GM13977 (cell line): ENCODE measurements around the gene JAM3.
A peak's percentile ranks its signal among the peaks of the same experiment; 100 is the strongest.

Source experiments
- DNase-seq: peaks from one replicate; pipeline ENCODE4 v3.0.0; 2012; ENCODE audit warnings: low spot score
- in situ Hi-C: fragments of 300-500 bp; cut with MboI; formaldehyde crosslinking; loops from one replicate; pipeline ENCODE4 v1.12.0; 2022; ENCODE audit warnings: low sequenced_read_pairs, low pct_unique_long_range_greater_than_20kb, mixed read lengths, inconsistent platforms; ENCODE audit not compliant: unreplicated experiment
- TF ChIP-seq, protein P1 (sequence below): IDR thresholded peaks from 2 replicates; pipeline ENCODE4 v1.5.1; 2012; ENCODE audit warnings: mild to moderate bottlenecking, control low read depth; ENCODE audit not compliant: insufficient read depth; ENCODE audit errors: extremely low read depth, missing control alignments

Gene JAM3

DNA sequence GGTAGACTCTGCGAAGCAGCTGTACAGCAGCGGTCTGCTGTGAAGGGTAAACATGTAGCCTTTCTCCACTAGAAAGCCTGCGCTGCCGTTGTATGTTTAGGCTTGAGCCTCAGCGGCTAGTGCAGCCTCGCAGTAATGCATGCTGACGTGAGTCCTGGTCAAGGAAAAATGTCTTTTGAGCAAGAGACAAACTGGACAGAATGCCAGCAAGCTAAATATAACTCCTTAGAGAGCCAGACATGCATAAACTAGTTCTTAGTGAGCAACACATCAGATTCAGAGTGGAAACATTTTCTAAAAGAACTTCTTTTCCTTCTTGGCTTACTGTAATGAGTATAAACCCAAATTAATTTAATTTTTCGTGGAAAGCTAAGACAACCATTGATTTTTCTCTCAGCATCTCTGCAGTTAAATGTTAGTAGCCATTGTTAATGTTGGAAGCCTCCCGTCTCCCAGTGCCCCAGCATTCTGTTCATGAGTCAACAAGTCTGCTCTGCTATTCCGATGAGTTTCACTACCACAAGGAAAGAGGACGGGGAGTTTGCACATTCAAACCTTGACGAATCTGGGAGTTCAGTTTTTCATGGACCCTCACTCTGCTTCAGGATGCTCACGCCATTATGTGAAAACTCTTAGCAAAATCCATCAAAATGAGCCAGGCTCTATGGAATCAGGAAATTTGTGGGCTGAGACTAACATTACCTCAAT, 51.4 kb downstream of the JAM3 start:
- no peak for DNase-seq
- in situ Hi-C loops, result no loop called here
- TF ChIP-seq, protein P1, sequence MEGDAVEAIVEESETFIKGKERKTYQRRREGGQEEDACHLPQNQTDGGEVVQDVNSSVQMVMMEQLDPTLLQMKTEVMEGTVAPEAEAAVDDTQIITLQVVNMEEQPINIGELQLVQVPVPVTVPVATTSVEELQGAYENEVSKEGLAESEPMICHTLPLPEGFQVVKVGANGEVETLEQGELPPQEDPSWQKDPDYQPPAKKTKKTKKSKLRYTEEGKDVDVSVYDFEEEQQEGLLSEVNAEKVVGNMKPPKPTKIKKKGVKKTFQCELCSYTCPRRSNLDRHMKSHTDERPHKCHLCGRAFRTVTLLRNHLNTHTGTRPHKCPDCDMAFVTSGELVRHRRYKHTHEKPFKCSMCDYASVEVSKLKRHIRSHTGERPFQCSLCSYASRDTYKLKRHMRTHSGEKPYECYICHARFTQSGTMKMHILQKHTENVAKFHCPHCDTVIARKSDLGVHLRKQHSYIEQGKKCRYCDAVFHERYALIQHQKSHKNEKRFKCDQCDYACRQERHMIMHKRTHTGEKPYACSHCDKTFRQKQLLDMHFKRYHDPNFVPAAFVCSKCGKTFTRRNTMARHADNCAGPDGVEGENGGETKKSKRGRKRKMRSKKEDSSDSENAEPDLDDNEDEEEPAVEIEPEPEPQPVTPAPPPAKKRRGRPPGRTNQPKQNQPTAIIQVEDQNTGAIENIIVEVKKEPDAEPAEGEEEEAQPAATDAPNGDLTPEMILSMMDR, result no peak

DNA sequence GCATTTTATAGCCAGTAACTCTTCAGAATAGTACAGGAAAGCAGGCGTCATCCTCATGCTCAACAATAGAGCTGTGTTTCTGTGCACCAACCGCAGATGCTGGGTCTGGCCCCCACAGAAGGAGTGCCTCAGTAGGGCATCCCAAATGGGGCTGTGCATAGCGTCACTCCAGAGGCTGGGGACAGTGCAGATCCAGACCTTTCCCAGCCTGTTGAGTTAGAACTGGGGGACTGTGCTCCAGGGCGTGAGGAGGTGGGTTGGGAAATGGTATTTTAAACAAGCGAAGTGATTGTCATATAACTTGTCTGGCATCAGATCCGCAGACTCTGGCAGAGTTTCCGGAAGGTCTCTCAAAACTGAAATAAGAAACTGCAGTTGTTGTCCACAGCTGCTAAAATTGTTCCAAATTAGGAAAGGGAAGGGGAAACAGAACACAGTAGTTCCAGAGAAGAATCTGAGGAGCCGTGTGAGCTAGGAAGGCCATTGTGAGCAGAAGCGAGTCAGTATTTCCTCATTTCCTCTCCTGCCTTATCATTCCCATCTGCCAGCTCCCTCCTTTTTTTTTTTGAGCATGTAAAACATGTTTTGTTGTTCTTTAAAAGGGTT, 52.2 kb downstream of the JAM3 start:
- TF ChIP-seq, protein P1, result no peak
- no peak for DNase-seq
- in situ Hi-C loops, result no loop called here

DNA sequence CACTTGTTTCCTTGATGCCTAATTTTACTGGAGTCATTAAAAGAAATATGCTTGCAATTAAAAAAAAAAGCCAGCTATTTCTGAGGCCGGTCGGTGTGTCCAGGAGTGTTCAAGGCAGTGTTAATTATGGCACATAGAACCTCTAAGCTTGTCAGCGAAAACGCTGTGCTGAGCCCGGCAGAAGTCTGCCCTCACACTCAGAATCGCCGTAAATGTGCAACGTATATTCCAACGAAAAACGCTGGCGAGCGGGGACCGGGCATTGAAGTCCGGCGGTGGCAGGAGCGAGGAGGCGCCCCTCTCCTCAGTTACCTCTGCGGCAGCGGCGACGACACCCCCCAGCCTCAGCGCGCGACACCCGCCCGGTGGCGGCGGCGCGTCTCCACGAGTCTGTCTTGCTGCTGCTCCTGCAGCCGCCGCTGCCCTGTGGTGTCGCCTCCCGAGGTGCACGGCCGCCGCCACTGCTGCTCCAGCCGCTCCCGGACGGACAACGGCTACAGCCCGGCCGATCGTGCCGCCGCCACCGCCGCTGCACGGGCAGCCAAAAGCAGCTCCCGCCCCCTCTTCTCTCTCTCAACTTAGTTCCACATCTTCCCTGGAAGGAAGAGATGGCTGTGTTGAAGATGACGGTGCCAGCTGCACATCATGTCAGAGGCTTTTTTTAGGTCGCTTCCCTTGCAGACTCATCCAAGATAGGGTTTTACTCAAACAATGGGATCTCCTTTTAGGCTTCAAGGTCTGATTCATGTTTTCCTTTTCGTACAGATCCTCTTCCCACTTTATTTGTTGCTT, 56.0 kb downstream of the JAM3 start:
- no peak for DNase-seq
- TF ChIP-seq, protein P1, result no peak
- in situ Hi-C loops, result no loop called here

DNA sequence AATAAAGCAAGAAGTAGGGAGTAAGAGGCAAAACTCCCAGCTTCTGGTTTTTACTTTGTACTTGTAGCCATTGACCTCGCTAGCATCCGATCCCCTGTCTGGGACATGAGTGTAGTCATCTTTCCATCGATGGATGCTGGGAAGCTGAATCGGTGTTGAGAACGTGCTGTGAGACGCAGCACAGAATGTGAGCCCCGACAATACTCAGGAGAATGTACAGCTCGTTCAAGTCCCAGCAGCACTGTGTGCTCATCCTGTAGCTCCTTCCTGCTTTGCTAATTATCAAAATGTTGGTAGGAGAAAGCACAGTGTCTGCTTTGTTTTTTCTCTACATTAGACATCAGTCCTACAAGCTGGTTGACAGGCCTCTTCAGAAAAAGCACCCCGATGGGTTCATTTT, 56.6 kb downstream of the JAM3 start:
- TF ChIP-seq, protein P1, result no peak
- DNase-seq, result peak; percentile 12
- in situ Hi-C loops, result no loop called here

DNA sequence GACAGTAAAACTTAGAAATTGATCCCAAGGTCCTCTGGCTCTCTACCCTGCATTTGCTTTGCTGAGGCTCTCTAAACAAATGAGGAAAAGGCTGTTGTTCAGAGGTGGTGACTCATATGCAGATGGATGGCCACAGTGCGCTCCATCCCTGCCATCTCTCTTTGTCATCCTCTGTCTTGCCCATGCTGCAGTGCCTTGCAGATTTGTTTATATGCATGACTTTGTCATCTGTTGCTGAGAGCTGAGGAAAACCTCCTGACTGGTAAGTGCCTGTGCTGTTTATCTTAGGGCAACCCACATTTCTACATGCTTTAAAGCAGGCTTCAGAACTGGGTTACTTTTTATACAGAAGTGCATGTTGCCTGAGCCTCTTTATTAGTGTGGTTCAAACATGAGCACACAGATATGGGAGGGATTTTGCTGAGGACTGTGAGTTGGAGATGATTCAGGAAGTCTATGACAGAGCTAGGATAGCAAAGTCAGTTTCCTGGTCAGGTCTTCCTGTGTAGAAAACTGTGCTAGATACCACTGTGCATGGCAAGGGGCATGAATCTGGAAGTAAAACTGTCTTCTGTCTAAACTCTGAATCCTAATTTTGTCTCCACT, 57.4 kb downstream of the JAM3 start:
- DNase-seq, result peak; percentile 8
- TF ChIP-seq, protein P1, result no peak
- in situ Hi-C loops, result no loop called here

DNA sequence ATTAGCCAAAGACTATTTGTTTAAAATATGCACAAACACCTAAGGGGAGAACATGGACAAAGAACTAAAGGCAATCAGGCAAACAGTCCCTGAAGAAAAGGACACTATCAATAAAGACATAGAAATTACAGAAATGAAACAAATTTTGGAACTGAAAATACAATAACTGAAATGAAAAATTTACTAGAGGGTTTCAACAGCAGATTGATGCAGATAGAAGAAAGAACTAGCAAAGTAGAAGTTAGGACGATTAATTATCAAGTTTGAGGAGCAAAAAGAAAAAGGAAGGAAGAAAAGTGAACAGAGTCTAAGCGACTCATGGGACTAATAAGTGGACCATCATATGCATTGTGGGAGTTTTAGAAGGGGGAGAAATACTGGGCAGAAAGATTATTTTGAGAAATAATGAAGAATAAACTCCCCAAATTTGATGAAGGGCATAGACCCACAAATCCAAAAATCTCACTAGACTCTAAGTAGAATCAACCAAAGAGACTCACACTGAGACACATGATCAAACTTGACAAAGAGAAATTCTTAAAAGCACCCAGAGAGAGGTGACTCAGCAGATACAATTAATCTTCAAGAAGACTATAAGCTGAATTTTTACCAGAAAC, 62.9 kb downstream of the JAM3 start:
- in situ Hi-C loops, result no loop called here

More for the DNA sequence above, 62.9 kb downstream of the JAM3 start:
- DNase-seq, result no peak
- TF ChIP-seq, protein P1, result no peak
